ENCODE data around the gene SLC17A2.

SLC17A2 gene

GRCh38 chr6:25919657-25920056, 10.8 kb downstream of the SLC17A2 start:
- no peak for DNase-seq (ENCODE audit: low spot score)

GRCh38 chr6:25918083-25918683, 12.3 kb downstream of the SLC17A2 start:
- DNase-seq (ENCODE audit: low spot score) = no peak

- no peak for DNase-seq (ENCODE audit: low spot score)
These were observed 13.6 kb downstream of the SLC17A2 start for GRCh38 chr6:25916789-25917490.

GRCh38 chr6:25916330-25916729, 14.2 kb downstream of the SLC17A2 start:
- no peak for DNase-seq (ENCODE audit: low spot score)

GRCh38 chr6:25913741-25914140, 16.8 kb downstream of the SLC17A2 start:
- DNase-seq (ENCODE audit: low spot score) = no peak

GRCh38 chr6:25911351-25911750, 19.1 kb downstream of the SLC17A2 start:
- DNase-seq (ENCODE audit: low spot score) = no peak

- no peak for DNase-seq (ENCODE audit: low spot score)
These were observed 22.9 kb downstream of the SLC17A2 start for GRCh38 chr6:25907475-25908014.

- DNase-seq (ENCODE audit: low spot score) = no peak
These were observed 26.9 kb downstream of the SLC17A2 start for GRCh38 chr6:25903467-25904099.

- DNase-seq (ENCODE audit: low spot score) = no peak
These were observed 28.4 kb downstream of the SLC17A2 start for GRCh38 chr6:25902071-25902470.

GRCh38 chr6:25900843-25901242, 29.6 kb downstream of the SLC17A2 start:
- no peak for DNase-seq (ENCODE audit: low spot score)

- DNase-seq (ENCODE audit: low spot score) = no peak
These were observed 30.7 kb downstream of the SLC17A2 start for GRCh38 chr6:25899580-25900408.

- no peak for DNase-seq (ENCODE audit: low spot score)
These were observed 31.4 kb downstream of the SLC17A2 start for GRCh38 chr6:25899123-25899522.

- DNase-seq (ENCODE audit: low spot score) = no peak
These were observed 32.1 kb downstream of the SLC17A2 start for GRCh38 chr6:25898289-25898977.

- DNase-seq (ENCODE audit: low spot score) = no peak
These were observed 34.2 kb downstream of the SLC17A2 start for GRCh38 chr6:25896252-25896651.

- DNase-seq (ENCODE audit: low spot score) = no peak
These were observed 34.7 kb downstream of the SLC17A2 start for GRCh38 chr6:25895771-25896170.

- DNase-seq (ENCODE audit: low spot score) = no peak
These were observed 36.7 kb downstream of the SLC17A2 start for GRCh38 chr6:25893778-25894177.

GRCh38 chr6:25892877-25893276, 37.6 kb downstream of the SLC17A2 start:
- DNase-seq (ENCODE audit: low spot score) = no peak

- DNase-seq (ENCODE audit: low spot score) = no peak
These were observed 40.3 kb downstream of the SLC17A2 start for GRCh38 chr6:25889877-25890853.

- no peak for DNase-seq (ENCODE audit: low spot score)
These were observed 41.9 kb downstream of the SLC17A2 start for GRCh38 chr6:25888626-25889025.

GRCh38 chr6:25886066-25886465, 44.4 kb downstream of the SLC17A2 start:
- DNase-seq (ENCODE audit: low spot score) = no peak
